HG03108 (cell line): ENCODE measurements around the gene C11orf21.
A peak's percentile ranks its signal among the peaks of the same experiment; 100 is the strongest.
"Not testable (repeated sequence)": the region's sequence is repeated elsewhere in the genome, so short reads cannot be mapped to it uniquely, and the experiment has no call there.

ENCODE experiments used
- ATAC-seq: cut with Tn5 transposase; IDR thresholded peaks from one replicate; pipeline ENCODE4 v1.9.1; 2021; ENCODE audit warnings: moderate library complexity; ENCODE audit not compliant: unreplicated experiment

The C11orf21 gene

DNA sequence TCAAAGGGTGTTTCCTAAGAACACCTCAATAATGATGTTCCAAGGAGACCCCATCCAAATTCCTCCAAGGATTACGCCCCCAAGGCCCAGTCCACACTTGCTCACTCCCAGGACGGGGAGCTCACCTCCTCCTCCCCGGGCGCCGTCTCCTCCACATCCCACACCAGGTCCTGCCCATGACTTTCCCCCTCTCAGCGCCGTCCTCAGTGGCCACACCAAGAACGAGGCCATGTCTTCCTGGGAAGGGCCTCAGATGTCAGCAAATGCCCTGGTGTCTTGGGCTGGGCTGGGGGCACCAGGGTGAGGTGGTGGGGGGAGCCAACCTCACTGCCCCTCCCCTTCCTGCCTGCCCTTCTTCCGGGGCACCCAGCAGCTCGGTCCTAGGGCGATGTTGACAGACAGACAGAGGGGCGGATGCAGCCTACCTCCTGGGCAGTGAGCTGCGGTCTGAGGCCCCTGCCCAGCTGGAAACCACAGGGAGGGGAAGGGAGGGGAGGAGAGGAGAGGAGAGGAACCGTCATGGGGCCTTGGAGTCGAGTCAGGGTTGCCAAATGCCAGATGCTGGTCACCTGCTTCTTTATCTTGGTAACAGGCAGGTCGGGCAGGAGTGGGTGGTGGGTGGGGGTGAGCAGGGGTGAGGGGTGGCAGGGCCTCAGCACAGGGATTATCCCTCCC lies at the start of gene C11orf21, which contains the start of gene TSPAN32:
TSS of gene C11orf21 (minus strand) at position 288 of the 675 bp plus-strand sequence. CDS start at position 178, 110 bp downstream.
TSS of gene TSPAN32 (plus strand) at position 383 of the 675 bp plus-strand sequence. CDS start at position 520, 137 bp downstream.
- ATAC-seq = peak; percentile 55

DNA sequence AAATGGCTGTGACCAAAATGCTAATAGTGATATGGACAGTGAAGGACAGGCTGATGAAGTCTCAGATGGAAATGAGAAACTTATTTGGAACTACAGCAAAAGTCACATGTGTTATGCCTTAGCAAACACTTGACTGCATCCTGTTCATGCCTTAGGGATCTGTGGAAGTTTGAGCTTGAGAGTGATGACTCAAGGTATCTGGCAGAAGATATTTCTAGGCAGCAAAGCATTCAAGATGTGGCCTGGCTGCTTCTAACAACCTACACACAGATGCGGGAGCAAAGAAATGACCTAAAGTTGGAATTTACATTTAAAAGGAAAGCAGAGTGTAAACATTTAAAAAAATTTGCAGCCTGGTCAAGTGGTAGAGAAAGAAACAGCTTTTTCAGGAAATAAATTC lies 47.3 kb upstream of the C11orf21 start:
- ATAC-seq = no peak

DNA sequence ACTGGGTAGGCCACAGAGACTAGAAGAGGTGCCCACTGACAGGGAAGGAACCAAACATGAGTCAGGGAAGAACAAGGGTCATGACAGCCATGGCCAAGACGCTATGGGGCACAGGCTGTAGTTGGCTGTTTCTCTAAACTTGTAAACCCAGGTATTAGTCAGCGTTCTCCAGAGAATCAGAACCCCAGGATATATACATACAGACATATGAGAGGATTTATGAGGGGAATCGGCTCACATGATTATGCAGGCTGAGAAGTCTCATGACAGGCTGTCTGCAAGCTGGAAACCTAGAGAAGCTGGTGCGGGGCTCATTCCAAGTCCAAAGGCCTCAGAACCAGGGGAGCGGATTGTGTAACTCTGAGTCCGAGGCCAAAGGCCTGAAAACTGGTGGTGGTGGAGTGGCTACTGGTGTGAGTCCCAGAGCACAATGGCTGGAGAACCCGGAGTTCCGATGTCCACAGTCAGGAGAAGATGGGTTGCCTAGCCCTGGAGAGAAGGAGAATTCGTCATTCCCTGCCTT lies 45.7 kb upstream of the C11orf21 start:
- no peak for ATAC-seq

DNA sequence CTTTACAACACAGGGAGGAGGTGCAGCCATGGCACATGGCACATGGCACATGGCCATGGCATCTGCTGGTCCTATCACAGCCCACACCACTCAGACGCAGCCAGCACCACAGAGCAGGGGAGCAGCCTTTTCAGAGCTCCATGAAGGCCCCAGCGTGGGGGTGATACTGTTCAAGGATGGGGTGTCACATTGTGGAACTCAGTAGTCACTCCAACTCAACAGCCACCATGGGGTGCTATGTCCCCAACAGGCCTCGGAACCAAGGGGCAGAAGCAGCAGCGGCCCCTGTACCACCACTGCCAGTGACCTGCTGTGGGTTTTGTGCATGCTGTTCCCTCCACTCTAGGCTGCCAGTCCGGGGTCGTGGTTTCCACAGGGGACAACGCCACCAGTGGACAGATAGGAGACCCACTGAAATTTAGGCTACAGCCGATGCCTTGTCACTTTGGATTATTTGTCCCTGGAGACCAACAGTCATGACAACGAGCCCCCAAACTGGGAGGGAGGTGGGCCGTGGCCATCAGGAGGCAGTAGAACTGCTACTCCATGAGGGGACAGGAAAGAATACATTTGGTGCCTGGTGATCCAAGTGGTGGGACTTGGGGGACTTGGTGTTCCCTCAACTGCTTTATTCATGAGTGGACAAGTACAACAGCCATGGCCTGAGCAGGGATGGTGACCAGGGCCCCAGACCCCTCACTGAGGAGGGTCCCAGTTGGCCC lies 45.0 kb upstream of the C11orf21 start:
- ATAC-seq = no peak

DNA sequence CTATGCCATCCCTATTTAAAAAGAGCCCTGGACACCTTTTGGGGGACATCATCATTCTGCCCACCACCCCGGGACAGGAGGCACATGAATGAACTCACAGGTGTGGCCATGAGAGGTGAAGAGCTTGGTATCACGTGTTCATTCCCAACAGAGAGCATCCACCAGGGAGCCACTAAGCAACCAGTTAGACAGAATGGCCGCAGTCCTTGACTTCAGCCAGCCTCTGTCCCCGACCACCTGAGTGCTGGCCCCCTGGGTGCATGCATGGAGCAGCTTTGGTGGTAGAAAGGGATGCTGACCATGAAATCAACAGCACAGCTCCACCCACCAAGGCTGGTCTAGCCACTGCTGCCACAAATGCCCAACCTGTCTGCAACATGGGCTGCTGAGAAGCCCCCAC lies 44.3 kb upstream of the C11orf21 start:
- ATAC-seq = no peak

DNA sequence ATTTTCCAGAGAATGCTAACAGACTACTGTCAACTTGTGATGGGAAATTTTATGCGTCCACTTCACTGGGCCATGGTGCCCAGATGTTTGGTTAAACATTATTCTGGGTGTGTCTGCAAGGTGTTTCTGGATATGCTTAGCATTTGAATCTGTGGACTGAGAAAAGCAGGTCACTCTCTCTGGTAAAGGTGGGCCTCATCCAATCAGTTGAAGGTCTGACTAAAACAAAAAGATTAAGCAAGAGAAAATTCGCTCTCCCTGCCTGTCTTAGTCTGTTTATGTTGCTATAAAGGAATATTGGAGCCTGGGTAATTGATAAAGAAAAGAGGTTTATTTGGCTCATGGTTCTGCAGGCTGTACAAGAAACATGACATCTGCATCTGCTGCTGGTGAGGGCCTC lies 43.3 kb upstream of the C11orf21 start:
- ATAC-seq = no peak

DNA sequence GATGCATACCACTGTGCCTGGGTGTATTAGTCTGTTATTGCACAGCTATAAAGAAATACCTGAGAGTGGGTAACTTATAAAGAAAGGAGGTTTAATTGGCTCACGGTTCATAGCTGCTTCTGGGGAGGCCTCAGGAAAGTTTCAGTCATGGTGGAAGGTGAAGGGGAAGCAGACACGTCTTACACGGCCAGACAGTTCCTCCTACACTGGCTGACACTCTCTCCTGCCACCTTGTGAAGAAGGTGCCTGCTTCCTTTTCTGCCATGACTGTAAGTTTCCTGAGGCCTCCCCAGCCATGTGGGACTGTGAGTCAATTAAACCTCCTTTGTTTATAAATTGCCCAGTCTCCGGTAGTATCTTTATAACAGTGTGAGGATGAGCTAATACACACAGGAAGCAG lies 41.8 kb upstream of the C11orf21 start:
- no peak for ATAC-seq

DNA sequence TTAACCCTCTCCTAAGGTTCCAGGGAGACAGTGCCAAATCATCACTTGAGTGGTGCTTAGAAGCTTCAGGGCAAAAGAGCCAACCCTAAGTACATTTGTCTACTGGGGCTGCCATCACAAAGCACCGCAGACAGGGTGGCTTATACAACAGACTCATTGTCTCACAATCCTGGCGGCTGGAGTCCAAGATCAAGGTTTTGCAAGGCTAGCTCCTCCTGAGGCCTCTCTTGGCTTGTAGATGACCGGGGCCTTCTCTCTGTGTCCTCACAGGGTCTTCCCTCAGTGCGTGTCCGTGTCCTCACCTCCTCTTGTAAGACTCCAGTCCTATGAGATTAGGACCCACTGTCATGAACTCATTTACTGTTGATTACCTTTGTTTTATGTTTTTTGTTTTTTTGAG lies 41.3 kb upstream of the C11orf21 start:
- no peak for ATAC-seq

DNA sequence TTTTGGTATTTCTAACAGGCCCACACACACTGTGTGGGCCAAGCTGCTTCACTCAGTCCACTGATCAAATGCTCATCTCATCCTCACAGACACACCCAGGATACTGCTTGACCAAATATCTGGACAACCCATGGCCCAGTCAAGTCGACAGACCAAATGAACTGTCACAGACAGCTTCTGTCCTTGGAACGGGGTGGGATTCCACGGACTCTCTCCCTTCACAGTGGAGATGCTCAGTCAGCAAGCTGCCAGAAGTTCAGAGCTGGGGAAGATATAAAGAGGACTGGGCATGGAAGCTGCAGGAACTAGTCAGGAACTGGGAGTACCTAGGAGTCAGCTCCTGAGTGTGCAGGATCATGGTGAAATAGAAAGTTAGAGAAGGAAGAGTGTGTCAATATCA lies 40.8 kb upstream of the C11orf21 start:
- ATAC-seq = no peak

DNA sequence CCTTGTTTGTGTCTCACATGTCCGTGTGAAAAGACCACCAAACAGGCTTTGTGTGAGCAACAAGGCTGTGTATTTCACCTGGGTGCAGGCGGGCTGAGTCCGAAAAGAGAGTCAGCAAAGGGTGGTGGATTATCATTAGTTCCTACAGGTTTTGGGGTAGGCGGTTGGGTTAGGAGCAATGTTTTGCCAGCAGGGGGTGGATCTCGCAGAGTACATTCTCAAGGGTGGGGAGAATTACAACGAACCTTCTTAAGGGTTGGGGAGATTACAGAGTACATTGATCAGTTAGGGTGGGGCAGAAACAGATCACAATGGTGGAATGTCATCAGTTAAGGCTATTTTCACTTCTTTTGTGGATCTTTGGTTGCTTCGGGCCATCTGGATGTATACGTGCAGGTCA lies 37.0 kb upstream of the C11orf21 start:
- not testable (repeated sequence) for ATAC-seq

DNA sequence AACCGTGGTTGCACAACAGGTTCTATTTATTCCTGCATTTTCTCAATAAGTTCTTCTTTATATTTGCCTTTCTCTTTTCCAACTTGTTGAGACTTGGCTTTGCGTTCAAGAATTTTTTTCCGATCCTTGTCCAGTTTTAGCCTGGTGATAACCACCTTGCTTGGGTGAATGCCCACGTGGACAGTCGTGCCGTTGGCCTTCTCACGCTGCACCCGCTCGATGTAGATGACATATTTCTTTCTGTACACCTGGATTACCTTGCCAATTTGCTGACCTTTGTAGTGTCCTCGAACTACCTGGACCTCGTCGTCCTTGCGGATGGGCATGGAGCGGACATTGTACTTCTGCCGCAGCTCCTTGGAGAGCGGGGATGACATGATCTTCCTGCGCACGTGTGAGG lies 33.6 kb upstream of the C11orf21 start:
- not testable (repeated sequence) for ATAC-seq

DNA sequence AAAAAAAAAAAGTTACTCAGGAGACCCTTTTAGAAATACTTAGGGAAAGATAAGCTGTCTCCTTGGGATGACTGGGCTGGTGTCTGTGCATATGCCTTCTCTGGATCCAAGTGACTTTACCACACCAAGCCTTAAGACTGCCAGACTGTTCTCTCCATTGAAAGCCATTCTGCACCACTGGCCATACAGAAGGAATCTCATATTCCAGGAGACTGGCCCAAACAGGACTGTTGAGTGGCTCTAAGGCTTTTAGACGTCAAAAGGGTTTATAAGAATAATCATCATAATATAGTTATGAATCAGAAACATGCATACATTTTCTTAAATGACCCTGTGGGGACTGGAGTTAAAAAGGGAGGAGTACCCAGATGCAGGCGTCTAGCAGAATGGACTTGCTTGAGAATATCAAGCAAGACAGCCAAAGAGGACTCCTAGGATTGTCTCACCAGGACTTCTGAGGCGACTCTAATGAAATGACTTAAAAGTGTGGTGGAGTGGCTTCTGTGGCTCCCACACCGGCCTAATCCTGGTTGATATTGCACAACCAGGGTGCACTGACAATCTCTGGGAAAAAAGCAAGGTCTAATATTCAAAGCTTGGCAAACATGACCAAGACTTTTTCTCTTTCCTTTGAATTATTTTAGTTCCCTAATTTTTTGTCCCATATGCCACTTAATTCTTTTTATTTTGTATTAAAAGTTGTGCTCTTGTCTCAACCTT lies 31.9 kb upstream of the C11orf21 start:
- ATAC-seq = not testable (repeated sequence)

DNA sequence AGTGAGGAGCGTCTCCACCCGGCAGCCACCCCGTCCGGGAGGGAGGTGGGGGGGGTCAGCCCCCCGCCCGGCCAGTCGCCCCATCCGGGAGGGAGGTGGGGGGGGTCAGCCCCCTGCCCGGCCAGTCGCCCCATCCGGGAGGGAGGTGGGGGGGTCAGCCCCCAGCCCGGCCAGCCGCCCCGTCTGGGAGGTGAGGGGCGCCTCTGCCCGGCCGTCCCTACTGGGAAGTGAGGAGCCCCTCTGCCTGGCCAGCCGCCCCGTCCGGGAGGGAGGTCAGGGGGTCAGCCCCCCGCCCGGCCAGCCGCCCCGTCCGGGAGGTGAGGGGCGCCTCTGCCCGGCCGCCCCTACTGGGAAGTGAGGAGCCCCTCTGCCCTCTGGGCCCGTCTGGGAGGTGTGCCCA lies 30.9 kb upstream of the C11orf21 start:
- not testable (repeated sequence) for ATAC-seq

DNA sequence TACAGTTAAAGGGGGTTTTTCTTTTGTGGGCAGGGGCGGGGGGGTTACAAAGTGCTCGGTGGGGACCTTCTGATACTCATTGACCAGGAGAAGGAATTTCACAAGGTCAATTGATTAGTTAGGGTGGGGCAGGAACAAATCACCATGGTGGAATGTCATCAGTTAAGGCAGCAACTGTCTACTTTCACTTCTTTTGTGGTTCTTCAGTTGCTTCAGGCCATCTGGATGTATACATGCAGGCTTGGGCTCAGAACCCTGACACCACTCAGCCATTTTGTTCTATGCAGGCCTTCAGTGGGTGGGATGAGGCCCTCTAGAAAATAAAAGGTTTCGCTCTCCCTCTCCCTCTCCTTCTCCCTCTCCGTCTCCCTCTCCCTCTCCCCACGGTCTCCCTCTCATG lies 29.7 kb upstream of the C11orf21 start:
- no peak for ATAC-seq

DNA sequence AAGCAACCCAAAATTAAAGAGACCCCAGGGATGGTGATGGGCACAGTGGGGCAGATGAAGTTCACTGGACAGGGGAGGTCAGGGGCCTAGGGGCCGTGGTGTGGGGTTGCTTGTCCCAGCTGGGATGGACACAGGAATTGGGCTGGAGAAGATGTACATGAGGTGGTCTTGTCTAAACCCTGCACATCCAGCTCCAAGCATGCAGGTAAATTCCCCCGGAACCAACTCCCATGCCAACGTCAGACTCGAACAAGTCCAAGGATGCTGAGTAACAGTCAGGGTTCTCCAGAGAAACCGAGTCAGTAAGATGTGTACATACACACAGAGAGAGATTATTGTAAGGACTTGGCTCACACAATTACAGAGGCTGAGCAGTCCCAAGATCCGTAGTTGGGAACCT lies 29.0 kb upstream of the C11orf21 start:
- ATAC-seq = no peak

DNA sequence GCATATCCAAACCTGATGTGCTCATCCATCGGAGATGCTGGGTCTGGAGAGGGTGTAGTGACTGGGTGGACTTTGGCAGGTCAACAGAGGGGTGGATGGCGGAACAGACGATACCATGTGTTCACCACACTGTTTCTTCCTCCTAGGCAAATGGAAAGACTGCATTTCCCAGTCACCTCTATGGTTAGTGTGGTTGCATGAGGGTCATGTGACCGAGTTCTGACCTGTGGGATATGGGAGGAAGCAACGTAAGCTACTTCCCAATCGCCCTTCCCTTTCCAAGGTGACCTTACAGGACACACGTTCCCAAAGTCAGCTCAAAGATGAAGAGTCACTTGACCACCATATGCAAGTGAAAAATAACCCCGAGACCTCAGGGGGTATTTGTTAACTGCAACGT lies 27.8 kb upstream of the C11orf21 start:
- ATAC-seq = no peak

DNA sequence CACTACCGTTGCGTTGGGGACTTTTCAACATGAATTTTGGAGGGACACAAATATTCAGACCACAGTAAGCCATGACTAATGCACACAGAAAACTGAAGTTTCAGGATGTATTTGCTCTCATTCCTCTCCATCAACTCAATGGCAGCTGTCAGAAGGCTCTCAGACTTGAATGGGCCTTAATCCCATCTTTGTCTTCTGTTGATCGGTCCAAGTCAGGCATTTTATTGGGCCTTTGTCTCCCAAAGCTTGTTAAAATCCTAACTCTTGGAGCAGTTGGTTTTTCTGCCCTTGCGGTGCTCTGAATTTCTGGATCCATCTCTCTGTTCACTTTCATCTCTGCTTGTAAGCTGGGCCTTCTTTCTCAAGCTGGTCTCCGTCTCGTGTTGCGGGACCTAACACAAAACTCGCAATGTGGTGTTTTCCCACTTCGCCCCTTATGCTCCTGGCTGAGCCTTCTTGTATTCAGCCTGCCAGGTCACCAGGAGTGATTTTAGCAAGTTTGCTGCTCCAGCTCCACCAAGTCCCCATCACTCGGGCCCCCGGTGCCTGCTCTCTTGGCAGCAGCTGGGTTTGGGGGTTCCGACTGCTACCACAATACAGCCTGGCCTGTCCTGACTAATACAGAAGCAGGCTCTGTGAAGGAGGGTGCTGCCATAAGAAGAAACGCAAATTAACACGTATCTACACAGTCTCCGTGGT lies 27.1 kb upstream of the C11orf21 start:
- no peak for ATAC-seq

DNA sequence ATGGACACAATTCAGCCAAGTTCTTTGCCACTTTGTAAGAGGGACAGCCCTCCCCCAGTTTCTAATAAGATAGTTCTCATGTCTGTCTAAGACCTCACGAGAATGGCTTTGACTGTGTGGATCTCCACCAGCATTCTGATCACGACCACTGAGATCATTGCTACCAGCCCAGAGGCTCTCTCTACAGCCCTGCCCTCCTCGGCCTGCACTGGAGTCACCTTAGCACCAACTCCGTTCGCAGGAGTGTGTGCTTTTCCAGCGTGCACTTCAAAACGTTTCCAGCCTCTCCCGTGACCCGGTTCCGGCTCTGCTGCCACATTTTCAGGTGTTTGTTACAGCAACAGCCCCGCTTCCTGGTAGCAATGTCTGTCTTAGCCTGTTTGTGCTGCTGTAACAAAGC lies 26.3 kb upstream of the C11orf21 start:
- ATAC-seq = no peak

DNA sequence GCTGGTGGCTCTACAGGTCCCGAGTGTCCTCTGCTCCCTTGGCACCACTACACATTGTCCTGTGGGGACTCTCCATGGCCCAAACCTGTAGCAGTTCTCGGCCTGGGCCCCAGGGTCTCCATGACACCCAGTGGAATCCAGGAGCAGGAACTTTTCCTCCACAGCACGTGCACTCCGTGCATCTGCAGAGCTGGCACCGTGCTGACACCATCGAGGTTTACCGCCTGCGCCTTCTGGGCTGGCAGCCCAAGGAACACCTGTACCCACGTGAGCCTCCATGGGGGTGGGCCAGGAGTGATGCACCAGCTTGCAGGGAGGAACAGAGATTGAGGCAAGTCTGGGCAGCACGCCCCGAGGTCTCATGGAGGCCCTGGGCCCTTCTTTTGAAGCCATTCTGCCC lies 25.3 kb upstream of the C11orf21 start:
- ATAC-seq = no peak

DNA sequence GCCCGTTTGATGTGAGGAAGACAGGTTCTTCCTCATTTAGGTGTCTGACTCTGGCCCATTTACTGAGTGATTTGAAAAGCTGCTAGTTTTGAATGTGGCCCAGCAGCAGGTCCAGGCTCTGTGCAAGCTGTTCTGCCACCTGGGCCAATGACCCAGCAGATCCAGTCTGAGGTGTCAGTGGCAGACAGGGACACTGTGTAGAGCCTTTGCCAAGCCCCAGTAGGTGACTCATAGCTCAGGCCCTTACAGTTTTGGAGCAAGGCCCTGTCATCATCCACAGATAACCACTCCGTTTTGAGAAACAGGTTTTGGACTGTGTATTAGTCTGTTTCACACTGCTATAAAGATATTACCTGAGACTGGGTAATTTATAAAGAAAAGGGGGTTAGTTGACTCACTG lies 24.0 kb upstream of the C11orf21 start:
- no peak for ATAC-seq

DNA sequence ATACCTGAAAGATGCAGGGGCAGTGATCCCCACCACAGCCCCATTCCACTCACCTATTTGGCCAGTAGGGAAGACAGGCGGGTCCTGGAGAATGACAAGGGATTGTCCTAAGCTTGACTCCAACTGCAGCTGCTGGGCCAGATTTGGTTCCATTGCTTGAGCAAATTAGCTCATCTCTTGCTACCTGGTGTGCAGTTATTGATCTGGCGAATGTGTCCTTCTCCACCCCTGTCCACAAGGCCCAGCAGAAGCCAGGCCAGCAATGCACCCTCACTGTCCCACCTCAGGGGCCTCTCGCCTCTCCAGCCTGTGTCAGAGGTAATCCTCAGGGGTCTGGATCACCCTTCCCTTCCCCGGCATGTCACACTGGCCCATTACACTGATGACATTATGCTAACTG lies 23.4 kb upstream of the C11orf21 start:
- ATAC-seq = no peak
